Measurements from ENCODE around the gene SPTBN1.

The SPTBN1 gene

GRCh38 chr2:54640834-54641540, 184.9 kb downstream of the SPTBN1 start:
- no peak for DNase-seq (ENCODE audit: low read depth)
- no peak for TF ChIP-seq CTCF (IDR thresholded peaks at IDR 0.05; ENCODE audit: control insufficient read depth, insufficient read depth, low read depth, low read length, missing control alignments)

GRCh38 chr2:54641988-54642387, 185.9 kb downstream of the SPTBN1 start:
- no peak for DNase-seq (ENCODE audit: low read depth)
- no peak for TF ChIP-seq CTCF (IDR thresholded peaks at IDR 0.05; ENCODE audit: control insufficient read depth, insufficient read depth, low read depth, low read length, missing control alignments)
- no peak overlapping the region for H3K4me3 ChIP-seq (ENCODE audit: control insufficient read depth, low read depth, low read length)

More at GRCh38 chr2:54640834-54641540, 184.9 kb downstream of the SPTBN1 start:
- no peak overlapping the region for H3K4me3 ChIP-seq (ENCODE audit: control insufficient read depth, low read depth, low read length)

GRCh38 chr2:54642677-54643430, 186.7 kb downstream of the SPTBN1 start:
- H3K4me3 ChIP-seq (ENCODE audit: control insufficient read depth, low read depth, low read length), result no peak overlapping the region
- DNase-seq (ENCODE audit: low read depth), result no peak
- no peak for TF ChIP-seq CTCF (IDR thresholded peaks at IDR 0.05; ENCODE audit: control insufficient read depth, insufficient read depth, low read depth, low read length, missing control alignments)

GRCh38 chr2:54644236-54644635, 188.1 kb downstream of the SPTBN1 start:
- no peak overlapping the region for H3K4me3 ChIP-seq (ENCODE audit: control insufficient read depth, low read depth, low read length)
- no peak for DNase-seq (ENCODE audit: low read depth)
- TF ChIP-seq CTCF (IDR thresholded peaks at IDR 0.05; ENCODE audit: control insufficient read depth, insufficient read depth, low read depth, low read length, missing control alignments), result no peak

DNA sequence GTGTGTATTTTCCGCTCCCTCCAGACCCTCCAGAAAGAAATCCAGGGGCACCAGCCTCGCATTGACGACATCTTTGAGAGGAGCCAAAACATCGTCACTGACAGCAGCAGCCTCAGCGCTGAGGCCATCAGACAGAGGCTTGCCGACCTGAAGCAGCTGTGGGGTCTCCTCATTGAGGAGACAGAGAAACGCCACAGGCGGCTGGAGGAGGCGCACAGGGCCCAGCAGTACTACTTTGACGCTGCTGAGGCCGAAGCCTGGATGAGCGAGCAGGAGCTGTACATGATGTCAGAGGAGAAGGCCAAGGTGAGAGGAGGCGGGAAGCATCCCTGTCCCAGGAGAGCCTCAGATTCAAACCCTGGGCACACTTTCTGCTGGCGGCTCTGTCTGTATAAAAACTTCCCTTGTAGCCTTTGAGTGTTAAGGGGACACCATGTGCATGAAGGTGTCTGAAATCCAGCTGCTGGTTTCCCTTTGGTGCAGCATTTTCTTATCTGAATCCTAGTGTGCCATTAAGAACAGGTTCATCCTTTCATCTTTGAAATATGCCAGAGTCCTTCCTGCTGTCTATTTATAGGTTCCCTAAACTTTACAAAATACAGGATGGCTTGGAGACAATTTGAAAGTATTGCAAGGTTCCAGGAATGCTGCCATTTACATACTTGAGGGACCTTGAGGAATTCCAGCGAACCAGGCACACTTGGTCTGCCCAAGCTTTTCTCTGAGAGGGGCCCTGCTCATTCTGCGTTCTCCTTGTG, 190.2 kb downstream of the SPTBN1 start:
- no peak for DNase-seq (ENCODE audit: low read depth)

More for the DNA sequence above, 190.2 kb downstream of the SPTBN1 start:
- TF ChIP-seq CTCF (IDR thresholded peaks at IDR 0.05; ENCODE audit: control insufficient read depth, insufficient read depth, low read depth, low read length, missing control alignments), result no peak
- H3K4me3 ChIP-seq (ENCODE audit: control insufficient read depth, low read depth, low read length), result no peak overlapping the region
